SW480 (cell line): ENCODE data around the gene RTL10.

Experiments
- DNase-seq: peaks from one replicate; pipeline ENCODE4 v3.0.0-alpha.2; 2016; ENCODE audit warnings: low spot score

The RTL10 gene

DNA sequence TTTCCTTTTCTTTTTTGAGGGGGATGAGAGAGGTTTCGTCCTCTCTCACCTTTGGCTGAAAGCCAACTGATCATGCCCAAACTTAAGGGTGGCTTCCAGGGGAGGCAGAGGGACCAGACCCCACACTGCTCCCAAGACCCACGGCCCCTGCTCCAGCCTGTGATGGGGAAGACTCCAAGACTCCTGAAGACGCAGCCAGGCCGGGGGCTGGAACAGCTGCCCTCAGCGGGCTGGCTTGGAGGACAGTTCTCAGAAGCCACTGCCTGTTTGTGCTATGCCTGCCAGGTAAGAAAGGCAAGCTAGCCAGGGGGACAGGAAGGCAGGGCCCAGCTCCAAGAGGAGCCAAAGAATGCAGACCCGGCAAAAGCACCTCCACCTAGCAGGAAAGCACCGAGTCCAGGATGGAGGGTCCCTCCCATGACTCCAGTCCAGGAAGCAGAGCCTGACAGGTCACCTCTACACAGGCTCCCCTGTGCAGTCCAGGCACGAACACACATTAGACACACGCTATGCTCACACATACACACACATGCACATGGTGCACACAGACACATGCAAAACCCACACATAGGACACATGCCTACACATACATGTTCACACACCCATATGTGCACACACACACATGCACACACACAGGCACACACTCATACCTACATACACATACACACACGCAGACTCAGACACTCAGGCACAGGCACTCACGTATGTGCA lies 31.3 kb downstream of the RTL10 start:
- no peak for DNase-seq

DNA sequence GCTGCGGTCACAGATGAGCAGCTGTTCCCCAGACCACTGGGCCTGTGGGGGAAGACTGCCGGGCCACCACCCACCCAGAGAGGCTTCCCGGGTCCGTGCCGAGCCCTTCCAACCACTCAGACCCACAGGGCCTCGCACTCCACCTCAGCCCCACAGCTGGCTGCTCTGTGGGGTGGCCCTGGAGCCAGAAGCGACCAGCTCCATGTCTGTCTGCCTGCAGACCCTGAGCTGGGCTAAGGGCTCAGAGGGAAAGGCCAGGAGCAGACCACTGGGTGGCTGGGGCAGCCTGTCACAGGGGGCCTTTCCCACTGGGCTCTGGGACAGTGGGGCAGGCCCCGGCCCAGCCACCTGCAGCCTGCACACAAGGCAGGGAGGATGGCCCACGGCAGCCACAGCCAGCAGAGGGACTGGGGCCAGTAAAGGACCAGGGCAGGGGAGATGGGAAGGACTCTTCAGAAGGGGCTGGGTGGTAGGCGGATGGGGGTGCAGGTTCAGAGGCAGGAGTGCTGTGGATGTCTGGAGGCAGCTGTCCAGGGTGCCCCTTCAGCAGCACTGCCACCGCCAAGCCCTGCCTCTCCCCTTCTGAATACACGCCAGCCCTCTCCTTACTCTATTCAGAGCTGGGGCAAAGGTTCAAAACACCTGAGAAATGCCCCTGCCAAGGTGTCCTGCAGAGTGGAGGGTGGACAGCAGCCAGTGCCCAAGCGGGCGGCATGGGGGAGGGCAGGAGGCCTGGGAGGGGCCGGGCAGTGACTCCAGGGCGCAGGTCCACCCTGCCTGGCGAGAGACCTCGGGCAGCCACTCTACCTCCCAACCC lies 32.2 kb downstream of the RTL10 start:
- DNase-seq, result no peak

DNA sequence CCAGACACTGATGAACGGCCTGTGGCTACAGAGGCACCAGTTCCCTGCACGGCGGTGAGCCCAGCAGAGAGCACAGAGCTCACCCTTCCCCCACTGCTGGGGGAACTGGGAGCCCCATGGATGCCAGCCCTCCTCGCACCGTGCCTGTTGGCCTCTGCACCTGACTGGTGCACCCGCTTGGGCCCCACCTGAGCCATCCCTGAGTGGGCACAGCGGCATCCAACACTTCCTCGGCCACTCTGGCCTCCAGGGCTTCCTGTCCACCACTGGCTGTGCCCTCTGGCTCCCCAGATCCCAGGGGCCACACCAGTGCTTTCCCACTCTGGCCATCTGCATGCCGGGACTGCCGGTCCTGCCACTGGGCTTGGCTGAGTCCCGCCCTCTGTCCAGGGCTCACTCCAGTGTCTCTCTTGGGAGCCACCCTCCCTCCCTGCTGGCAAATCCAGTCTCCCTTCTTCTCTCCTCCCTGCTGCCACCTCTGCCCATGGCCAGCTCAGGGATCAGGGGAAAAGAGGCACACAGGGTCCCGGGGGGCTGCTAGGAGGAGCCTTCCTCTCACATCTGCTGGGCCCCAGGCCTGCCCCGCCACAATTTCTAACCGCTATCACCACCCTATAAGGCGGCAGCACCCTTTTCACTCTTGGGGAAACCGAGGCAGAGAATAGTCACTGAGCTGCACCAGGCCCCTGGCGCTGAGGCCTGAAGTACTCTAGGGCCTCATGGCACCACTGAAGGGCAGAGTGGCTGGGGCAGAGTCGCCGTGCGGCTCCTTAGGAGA lies 33.0 kb downstream of the RTL10 start:
- DNase-seq, result no peak

DNA sequence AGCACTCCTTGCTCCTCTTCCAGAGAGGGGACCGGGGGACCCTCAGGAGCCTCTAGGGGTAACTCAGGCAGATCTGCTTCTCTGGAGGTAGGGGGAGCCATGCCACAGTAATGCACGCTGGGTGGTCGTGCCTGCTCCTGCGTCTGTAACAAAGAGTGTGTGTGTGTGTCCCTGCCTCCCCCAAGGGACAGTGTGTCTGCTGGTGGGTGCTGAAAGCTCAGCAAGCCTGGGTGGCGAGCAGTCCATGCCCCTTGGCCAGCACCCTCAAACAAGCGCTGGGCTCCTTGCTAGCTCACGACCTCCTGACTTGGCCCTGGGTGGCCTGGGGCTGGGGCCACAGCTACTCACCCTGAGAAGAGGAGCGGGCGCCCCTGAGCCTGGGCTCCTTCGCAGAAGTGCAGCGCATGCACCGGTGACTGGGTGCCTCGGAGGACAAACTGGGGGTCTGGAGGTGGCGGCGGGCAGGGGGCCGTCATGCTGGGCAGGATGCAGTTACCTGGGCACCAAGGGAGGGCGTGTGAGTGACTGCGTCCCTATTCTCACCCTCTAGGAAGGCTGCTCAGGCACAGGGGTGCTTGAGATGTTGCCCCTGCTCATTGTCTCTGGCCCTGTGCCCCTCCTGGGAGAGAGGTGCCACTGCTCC lies 33.7 kb downstream of the RTL10 start:
- DNase-seq, result no peak

DNA sequence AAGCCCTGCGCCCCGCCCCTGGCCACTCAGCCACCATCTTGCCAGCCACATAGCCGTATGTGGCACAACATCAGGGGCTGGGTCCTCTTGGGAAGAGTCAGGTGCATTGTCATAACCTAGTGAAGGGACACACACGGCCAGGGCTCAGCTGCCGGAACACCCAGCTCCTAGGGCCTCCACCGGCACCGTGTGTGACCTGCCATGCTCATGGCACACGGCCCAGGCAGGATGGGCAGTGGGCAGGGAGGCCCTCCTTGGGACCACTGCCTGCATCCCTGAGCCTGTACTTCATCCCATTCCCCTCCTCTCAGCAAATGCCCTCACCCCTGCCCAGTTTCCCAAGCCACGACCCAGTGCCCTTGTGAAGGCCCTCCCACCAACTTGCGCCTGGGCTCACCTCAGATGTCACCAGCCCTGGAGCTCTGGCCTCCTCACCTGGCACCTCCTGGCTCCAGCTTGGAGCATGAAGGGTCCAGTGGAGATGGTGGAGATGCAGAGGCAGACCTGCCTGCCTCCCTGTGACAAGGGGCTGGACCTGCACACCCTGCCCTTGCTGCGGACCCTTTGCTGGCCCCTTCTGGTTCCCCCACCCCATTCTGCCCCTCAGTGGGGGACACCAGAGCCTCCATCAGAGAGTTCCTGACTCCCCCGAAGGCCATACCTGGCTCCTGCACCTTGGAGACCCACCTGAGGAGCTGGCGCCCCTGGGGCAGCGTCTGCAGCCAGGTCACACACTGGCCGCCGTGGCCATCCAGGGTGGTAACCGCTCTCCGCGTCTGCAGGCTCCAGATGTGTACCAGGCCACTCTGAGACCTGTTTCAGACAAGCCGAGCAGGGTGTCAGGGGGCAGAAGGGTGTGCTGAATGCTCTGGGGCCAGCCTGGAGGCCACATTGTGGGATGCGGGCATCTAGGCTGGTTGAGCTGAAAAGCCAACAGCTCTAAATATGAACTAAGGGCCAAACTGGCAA lies 34.5 kb downstream of the RTL10 start:
- no peak for DNase-seq

GRCh38 chr22:19819208-19819910 lies 35.3 kb downstream of the RTL10 start:
- no peak for DNase-seq

DNA sequence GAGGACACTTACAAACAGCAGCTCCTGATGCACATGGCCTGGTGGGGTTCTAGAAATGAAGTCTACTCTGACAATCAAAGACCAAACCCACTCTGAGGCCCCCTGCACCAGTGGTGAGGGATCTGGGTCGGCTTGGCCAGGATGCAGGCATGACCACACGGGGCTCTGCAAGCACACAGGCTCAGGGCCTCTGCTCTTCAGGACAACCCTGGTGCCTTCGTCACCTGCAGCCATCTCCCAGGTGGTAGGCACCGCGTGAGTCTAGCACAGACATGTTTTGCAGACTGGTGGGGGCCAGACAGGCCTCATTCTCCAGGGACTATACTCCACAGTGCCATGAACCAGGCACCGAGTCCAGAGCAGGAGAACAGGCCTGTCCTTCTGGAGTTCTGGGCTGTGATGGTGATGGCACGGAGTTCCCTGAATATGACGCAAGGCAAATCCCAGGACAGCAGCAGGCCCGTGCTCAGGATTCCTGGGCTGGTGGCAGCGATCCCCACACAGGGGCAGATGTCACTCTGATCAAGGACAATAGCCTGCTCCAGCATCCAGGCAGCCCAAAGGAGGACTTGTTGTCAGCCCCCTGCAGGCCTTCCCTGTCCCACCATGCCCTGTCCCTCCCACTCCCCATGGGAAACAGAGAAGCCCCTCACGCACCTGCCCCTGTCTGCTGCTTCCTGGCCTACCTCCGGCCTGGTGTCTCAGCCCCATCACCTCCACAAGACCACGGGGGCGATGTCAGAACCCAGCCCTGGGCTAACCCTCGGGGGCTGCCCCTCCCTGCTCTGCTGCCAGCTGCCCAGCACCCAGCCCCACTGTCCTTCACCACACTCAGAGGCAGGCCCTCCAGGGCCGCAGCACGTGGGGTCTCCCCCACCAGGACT lies 36.1 kb downstream of the RTL10 start:
- no peak for DNase-seq

DNA sequence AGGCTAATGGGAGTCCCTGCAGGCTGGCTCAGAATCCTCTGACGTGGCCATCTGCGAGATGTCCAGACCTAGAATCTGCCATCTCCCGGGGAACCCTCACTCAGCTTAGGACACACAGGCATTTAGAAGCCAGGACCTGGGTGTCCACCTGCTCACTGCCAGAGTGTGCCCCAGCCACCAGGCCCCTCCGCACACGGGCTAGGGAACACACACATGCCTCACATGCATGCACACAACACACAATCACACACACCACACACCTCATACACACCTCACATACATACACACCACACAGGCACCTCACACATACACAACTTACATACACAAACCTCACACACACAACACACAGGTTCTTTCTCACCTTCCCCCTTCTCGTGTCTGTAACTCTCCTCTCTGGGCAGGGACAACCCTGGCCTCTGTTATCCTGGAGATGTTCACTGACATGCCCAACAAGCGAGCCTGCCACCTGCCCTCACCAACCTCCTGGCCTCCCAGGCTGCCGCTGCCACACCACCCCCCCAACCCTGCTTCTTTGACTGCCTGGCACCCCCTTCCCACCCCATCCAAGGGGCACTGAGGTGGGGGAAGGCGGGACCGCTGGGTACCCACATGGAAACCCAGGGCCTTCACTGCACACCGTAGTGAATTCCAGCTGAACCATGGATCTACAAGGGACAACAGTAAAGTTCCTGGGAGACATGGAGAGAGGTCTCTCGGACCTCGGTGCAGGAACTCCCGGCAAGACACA lies 38.1 kb downstream of the RTL10 start:
- no peak for DNase-seq

GRCh38 chr22:19815823-19816290 lies 38.8 kb downstream of the RTL10 start:
- no peak for DNase-seq

DNA sequence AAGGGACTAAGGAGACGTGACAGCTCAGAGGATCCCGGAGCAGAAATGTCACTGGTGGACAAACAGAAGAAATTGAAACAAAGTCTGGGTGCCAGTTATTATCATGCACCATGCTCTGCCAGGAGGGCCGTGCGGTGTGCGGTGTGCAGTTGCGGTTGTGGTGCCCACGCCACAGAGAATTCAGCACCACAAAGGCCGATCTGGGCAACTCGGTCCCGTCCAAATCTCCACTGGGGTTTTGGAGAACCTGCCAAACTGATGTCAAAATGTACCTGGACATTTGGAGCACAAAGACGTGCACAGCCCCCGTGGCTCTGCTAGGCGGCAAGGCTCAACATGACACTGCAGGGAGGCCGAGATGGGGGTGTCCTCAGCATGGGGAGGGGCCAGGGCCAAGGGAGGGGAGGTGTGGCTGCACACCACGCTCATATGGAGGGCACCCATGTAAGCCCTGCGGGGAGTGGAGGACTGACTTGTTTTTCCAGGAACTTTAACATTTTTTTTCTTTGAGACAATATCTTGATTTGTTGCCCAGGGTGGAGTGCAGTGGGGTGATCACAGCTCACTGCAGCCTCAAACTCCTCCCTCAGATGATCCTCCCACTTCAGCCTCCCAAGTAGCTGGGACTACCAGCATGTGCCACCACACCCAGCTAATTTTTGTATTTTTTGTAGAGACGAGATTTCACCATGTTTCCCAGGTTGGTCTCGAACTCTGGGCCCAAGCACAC lies 39.4 kb downstream of the RTL10 start:
- no peak for DNase-seq

DNA sequence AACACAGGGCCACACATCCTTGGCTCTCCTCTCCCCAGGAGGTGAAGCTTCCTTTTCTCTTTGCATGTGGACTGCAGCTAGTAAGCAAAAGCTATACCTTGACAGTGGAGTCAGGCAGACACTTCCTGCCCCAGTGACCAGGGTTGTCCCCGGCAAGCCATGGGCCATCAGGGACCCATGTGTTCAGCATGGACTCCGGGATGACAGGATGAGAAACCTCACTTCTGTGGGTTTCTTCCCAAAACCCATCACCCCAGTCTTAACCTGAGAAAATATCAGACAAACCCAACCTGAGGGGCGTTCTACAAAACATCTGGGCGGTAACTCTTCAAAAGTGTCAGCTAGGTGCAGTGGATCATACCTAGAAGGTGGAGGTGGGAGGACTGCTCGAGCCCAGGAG lies 40.2 kb downstream of the RTL10 start:
- no peak for DNase-seq

DNA sequence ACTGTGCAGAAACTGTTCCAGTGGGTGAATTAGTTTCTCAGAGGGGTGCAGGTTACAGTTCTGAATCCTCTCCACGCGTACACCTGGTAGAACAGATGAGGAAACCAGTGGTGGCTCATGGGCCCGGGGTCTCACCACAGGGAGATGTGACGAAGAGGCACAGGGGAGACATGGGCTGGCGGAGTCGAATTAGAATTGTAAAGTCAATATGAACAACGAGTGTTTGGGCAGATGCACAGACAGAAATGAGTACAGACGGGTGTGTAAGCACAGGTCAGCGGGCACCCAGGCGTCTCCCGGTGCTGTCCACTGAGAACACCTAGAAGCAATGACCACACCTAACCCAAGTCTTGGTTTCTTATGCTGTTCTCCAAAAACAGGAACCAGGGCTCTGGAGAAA lies 41.8 kb downstream of the RTL10 start:
- no peak for DNase-seq

- no peak for DNase-seq
These were observed 42.6 kb downstream of the RTL10 start for GRCh38 chr22:19811811-19812771.

- no peak for DNase-seq
These were observed 43.5 kb downstream of the RTL10 start for GRCh38 chr22:19811211-19811621.

- DNase-seq, result no peak
These were observed 44.1 kb downstream of the RTL10 start for GRCh38 chr22:19810381-19811201.

DNA sequence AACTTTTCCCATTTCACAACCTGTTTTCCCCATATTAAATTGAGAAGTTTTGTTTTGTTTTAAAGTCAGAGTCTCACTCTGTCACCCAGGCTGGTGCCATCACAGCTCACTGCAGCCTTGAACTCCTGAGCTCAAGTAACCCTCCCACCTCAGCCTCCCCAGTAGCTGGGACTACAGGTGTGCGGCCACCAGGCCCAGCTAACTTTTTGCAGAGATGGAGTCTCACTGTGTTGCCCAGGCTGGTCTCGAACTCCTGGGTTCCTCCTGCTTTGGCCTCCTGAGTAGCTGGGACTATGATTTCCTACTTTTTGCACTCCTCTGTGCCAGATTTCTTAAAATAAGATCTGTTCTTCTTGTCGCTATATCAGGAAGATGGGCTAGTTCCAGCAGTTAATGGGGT lies 44.9 kb downstream of the RTL10 start:
- no peak for DNase-seq
